HG03439 (cell line): ENCODE measurements around the gene MEX3C.

Source experiments
- ATAC-seq: cut with Tn5 transposase; IDR thresholded peaks from one replicate; pipeline ENCODE4 v1.9.1; 2021; ENCODE audit warnings: mild to moderate bottlenecking, moderate library complexity; ENCODE audit not compliant: unreplicated experiment

MEX3C gene

DNA sequence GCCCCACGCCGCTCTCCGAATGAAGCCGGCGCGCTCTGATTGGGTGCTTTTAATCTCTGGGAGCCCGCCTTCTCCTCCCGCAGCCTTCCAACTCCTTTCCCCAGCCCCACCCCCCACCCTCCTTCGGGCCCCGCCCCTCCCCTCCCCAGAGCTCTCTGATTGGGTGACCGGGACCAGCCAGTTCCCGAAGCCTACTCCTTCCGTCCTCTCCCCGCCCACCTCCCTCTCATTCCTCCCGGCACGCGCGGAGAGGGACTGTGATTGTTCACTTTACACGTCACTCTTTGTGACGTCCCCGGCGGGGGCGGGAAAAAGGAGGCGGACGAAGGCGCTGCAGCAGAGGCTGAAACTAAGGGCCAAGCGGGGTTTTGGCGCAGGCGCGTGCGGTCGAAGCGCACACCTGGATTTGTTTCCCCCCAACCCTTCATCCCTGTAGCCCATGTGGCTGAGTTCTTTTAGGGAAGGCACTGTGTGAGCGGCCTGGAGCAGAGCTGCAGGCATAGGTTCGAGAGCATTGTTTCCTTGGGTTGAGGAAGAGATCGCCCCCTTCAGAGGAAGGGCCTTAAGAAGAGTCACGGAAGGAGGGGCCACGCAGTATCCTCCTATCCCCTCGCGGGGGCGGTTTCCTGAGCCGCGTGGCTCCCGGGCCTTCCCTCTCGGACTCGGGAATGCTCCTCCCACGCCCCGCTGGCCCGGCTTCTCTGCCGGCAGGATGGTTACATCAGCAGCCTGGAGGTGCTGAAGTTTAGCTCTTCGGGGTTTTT is at the start of gene MEX3C:
MEX3C (minus strand) TSS at position 21 of the 764 bp plus-strand sequence. CDS start 361 bp downstream, outside the sequence.
- ATAC-seq = peak; percentile 78

DNA sequence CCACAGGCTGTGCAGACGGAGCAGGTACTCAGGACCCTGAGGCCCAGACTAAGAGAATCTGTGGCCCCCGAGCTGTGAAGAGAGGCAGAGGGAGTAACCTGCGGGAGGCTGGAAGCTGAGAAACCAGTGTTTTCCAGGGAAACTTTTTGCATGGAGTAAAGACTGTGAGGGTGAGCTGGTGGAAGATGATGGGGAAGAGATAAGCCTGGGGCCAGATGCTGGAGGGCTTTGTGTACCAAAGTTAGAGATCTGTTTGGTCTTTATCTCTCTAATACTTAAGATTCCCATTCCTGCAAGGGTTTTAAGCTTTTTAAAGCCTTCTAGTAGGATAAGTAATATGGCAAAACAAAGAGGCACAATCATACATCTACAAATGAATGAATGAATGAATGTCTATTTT is 43.7 kb upstream of the MEX3C start:
- no peak for ATAC-seq

DNA sequence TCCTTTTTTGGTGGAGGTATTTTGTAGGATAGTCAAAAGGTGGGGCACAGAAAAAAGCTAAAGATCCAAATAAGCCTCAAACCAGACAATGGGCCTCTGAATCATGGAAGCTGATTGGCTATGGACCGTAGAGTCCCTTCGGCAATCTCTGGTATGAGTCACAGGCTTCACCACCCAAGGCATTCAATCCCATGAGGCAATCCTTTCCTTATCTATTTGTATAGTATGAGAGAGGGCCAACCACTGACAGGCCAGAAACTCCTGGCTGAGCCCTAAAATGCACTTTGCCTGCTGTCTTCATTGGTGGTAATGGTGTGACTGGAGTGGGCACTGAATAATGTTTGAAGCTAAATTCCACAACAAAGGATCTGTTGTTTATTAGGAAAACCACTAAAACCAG is 38.7 kb upstream of the MEX3C start:
- ATAC-seq = no peak

DNA sequence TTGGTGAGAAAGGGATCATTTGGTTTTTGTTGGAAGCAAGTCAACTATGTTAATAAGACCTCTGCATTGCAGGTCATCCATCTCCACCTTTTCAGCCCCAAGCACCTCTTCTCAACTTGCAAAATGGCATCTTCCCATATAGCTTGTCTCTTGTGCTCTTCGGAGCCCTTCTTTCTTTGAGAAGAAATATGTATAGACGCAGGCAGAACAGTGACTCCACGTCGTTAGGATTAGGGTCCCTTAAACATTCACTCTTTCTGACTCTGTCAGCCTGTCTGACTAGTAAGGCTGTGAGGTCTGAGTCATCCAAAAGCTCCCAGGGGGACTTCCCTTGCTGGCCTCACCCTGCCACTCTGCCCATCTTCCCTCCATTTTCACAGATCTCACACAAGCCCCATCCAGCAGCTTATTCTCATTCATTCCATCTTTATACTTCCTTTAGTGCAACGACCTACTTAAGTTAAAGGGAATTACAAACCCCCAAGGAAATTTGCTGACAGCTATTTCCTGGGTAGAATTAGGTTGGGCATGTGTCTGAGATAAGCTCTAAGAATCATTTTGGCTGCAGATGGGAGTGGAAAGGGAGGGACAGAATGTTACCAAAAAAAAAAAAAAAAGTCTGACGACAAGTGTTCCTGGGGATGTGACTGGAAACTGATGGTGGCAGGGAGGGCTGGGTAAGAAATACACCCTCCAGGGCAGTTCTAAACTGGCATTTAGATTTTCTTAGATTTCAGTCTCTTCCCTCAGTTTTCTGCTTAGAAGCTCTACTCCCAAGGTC is 37.7 kb upstream of the MEX3C start:
- ATAC-seq = peak; percentile 93

DNA sequence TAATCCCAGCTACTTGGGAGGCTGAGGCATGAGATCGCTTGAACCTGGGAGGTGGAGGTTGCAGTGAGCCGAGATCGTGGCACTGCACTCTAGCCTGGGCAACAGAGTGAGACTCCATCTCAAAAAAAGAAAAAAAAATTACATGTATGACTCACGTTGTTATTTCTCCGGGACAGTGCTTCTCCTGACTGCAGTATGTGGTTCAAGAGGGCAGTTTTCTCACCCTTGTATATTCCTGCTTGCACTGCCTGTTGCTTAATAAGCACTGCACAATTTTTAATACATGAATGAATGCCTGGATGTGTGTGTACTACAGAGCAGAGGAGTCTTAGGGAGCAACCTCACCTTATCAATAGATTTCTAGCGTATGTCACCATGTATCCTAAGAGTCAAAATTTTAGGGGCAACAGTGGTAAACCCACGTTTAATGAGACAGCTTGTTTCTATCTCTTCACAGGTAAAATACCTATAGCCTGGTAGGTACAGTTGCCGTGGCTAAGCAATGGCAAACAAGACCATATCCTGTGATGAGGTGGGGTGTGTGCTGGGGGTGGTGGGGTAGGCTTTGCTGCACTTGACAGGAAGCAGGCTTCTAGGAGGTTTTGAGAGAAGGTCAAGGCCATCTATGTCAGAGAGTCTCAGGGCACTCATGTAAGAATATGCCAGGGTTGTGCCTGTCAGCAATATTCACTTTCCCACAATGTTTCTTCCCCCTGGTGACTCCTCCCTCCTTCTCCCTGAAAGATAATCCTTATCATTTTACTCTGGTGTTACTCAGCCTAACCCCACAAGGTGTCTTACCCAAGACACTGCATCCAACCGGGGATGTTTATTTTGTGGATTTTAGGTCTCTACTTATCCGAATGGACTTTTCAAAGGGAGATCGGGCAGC is 36.9 kb upstream of the MEX3C start:
- ATAC-seq = no peak

DNA sequence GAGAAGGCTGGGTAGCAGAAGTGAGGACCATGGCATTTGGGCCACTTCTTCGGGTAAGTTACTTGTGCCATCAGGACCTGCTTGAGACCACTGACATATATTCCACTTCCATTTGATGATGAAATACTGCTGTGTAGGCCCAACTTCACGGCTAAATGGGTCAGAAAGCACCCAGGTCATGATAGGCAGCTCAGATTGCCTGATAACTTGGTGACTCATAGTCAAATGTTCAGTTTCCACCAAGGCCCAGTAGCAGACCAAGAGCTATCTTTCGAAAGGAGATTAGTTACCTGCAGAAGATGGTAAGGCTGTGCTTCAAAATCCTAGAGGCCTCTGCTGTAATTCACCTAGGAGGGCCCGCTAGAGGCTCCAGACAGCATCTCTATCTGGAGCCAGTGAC is 31.8 kb upstream of the MEX3C start:
- no peak for ATAC-seq

DNA sequence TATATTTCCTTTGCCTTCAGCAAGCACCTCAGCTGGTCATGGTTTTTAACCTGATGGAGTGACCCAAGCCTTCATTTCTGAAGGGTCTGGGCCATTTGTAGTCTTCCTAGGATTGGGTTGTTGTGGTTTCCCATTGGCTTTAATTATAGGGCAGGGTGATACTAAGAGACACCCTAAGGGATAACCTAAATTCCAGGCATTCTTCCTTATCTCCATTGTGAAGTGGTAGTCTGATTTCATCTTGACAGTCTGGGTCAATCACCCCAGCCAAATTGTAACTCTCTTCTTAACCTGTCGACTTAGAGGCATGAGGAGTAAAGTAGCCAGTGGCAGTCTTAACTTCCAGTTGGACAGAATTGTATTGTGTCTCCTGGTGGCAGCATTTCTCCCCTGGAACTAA is 30.2 kb upstream of the MEX3C start:
- ATAC-seq = no peak

DNA sequence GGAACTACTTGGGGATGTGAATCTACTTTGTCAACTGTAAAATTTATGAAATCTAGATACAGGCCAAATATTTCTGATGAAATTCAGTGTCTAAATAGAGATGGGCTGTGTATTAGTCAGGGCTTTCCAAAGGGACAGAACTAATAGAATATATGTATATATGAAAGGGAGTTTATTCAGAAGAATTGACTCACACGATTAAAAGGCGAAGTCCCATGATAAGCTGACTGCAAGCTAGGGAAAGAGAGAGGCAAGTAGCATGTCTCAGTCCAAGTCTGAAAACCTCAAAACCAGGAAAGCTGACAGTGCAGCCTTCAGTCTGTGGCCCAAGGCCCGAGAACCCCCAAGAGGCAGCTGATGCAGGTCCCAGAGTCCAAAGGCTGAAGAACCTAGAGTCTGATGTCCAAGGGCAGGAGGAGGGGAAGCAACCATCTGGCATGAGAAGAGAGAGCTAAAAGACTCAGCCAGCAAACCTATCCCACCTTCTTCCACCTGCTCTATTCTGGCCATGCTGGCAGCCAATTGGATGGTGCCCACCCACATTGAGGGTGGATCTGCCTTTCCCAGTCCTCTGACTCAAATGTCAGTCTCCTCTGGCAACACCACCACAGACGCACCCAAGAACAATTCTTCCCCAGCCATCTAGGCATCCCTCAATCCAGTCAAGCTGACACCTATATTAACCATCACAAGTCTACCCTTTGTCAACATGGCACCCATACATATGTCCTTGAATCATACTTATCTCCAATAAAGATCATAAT is 29.3 kb upstream of the MEX3C start:
- no peak for ATAC-seq

DNA sequence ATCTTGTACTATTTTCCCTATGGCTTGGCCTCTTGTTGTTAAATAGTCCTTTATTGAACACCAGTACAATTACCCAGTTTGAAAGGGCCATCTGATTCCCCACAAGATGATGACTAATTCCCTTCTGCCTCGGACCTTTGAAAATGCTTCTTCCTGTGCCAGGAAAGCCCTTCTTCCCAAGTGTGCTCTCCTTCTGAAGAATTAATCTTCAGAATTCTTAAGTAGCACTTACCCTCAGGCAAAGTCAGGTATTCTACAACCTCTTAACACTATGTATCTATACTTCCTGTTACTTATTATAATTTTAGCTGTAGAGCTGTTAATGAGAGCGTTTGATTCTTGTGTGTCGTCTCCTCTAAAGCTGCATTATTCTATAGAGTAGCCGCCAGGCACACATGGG is 28.6 kb upstream of the MEX3C start:
- ATAC-seq = no peak

DNA sequence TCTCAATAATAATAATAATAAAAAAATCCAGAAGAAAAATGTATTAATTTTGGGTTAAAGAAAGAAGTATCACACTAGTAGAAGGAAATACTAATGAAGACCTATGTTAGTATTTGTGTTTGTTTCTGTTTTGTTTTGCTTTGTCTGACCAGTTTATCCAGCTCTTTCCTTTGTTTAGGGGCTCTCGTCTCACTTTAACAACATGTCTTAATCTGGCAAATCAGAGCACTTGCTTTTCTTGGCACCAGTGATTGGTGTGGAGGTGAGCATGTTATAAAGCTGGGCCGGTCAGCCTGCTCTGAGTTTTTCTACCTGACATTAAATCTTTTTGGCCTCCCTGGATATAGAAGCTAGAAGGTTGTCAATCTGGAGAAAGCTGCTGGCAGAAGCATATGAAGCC is 15.1 kb upstream of the MEX3C start:
- no peak for ATAC-seq

DNA sequence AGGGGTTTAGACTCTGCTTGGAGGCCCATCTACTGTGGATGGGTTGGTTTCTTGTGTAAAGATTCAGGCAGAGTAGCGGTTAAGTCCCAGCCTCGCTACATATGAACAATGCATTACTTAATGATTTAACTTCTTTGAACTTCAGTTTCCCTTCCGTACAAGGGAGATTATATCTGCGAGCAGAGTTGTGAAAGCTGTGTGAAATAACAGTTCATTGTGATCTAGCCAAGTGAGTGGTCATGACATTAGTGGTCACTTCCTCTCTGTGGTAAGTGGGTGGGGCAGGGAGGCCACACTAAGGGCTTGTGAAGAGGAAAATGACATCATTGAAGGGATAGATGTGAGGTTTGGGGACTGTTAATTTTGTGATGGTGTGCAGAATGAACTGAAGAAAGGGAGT is 14.1 kb upstream of the MEX3C start:
- ATAC-seq = no peak

DNA sequence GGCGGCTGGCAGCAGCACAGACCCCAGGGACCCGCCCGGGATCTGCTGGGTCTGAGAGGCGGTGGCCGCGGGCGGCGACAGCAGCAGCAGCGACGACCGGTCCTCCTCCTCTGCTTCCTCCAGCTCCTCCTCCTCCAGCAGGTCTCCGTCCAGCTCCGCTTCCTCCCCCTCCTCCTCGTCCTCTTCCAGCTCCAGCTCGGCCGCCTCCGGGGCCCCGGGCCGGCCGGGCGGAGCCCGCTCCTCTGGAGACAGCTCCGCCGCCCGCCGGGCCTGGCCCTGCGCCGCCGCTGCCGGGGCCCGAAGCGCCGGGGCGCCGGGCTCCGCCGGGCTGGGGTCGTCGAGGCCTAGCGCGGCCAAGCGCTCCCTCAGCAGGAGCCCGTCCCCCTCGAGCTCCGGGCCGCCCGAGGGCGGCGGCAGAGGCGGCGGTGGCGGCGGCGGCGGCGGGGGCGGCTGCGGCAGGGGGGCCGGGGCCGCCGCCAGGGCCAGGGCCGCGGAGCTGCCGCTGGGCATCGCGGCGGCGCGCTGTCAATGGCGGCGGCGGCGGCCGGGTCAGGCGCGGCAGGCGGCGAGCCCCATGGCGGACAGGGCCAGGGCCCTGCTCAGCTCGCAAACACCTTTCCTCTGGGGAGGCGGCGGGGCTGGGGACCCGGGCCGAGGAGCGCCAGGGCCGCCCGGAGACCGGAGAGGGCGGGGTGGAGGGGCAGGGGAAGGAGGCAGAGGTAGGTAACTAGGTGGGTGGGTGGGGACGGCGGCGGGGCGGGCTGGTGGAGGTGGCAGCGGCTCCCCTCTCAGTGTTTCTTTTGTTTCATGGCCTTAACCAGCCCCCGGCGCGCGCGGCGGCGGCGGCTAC is 445 bp downstream of the MEX3C start:
- ATAC-seq = peak; percentile 4

DNA sequence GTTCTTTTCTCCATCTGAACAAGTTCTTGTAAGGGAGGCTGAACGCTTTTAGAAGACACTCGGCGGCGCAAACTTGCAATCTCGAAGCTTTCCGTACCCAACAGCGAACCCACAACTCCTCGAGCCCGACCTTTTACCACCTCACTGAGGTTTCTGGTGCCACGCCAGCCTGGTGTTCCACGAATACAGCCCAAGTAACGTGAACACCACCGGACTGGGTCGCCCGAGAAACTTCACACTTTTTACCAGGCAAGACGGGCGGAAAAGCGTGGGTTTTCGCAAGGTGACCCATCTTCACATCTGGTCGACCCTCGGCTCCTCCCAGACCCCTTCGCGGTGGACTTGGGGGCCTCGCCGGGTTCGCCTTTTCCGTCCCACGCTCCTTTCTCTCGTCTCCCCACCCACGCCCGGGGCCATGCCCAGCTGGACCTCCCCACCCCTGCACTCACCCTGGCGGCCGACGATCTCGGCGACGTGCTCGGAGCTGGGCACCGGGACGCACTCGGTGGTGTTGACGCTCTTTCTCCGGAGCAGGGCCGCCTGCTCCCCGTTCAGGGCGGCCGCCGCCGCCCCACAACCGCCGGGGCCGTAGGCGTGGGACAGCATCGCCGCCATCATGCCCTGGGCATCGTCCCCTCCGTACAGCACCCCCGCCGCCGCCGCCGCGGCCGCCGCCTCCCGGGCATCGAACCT is 1.2 kb downstream of the MEX3C start:
- ATAC-seq = peak; percentile 4

DNA sequence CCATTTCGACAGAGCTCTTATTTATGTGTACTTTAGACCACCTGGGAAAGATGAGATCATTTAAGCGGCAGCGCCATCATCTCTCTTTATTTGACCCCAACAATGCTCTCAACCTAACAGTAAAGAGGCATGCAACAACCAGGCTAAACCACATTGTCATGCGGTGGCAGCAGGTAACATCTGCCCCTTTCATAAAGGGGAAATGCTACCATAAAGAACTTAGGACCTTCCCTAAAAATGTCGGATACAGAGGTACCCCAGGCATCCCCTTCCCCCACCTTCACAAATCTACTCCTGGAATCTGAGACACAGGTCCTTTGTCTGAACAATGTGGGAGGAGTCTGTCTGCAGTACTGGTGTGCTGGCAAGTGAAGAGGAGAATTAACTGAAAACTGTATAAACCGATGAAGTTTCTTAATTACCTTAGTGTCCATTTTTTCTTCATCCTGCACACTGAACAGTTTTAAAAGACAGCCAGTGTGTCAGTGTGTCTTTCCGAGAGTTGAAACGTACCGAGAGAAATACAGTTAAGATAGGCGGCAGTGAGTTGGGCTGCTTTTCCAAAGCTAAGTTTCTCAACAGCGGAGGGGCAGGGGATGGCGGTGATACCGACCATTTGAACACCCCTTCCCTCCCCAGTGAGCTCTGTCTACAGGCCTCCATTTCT is 1.9 kb downstream of the MEX3C start:
- no peak for ATAC-seq

DNA sequence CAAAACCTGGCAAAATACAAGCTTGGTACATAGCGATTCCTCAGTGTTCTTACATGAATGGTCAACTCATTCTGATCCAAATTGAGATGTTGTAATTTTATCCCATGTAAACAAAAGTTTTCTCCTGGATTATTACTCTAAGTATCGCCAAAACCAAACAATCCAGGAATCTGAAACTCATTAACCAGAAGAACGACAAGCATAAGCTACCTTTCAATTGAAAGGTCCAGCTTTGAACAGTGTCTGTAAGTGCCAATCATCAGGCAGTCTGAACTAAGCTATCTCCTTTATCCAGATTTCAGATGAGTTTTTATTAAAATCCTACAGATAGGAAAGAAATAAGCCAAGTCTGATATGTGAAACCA is 2.4 kb downstream of the MEX3C start:
- ATAC-seq = no peak

DNA sequence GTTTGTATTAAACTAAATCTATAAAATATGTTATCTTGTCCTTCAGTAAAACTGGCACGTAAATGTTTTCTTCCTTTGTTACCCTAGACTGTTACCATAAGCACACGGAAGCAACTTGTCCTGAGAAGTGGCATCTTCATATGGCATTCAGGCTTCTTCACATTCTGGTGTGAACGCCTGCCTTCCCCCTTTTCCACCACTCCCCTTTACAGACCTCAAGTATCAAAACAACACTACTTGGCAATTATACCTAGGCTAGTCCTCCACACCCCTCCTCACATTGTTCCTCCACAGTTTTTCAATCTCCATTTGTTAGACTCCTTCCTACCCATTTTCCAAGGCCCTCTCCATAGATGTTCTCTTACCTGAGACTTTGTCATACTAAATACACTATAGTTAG is 2.9 kb downstream of the MEX3C start:
- ATAC-seq = no peak

DNA sequence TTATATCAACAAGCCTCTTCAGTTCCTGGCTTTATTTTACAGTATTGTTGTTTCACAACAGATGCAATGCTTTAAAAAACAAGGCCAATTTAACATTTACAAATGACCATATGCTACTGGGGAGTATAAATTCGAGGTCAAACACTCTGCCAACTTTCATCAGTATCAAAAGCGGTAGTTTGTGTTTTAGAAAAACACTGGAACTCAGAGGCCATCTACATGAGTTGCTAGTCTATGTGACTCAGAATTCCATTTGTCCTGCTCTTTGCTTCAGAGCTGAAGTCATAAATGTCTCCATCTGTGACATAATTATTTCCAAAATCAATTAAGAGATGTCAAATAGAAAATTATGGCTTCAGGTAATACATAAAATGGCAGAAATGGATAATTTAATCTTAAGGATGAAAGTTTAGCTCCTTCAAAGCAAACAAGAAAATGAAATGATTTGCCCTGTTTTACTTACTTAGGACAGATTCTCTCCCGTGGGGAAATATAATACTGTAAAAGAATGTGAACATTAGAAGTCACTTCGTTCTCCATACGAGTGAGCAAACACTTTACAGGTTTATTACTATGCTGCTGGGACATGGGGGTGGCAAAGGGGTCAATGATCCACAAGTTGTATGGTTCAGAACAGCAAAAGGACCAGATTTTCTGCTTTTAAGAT is 3.7 kb downstream of the MEX3C start:
- no peak for ATAC-seq

DNA sequence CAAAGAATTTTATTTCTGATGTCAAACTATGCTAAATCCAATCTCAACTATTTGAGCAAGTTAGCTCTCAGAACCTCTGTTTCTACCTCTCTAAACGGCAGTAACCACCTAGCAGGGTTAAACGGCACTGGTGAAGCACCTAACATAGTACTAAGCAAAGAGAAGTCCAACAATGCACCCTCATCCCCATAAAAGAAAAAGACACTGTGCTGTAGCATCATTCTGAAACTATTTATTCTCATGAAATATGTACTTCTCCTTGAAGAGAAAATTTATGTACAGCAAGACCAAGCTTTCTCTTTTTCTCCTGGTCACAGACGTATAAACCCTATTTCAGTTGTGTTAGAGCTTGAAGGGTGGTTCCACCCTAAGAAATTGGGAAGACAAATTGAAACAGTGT is 4.8 kb downstream of the MEX3C start:
- ATAC-seq = no peak
